GM12874 (cell line): ENCODE results near the gene FBN3.

Experiments
- CTCF ChIP-seq: IDR thresholded peaks from 2 replicates; pipeline ENCODE4 v1.5.1; 2011; ENCODE audit warnings: low read depth, mild to moderate bottlenecking, control low read depth, low read length, moderate library complexity; ENCODE audit not compliant: insufficient read depth

The FBN3 gene

GRCh38 chr19:8030960-8031359 is 118.4 kb downstream of the FBN3 start:
- no peak for TF ChIP-seq CTCF

GRCh38 chr19:8028951-8029491 is 120.4 kb downstream of the FBN3 start:
- TF ChIP-seq CTCF: no peak

GRCh38 chr19:8025316-8025715 is 124.1 kb downstream of the FBN3 start:
- TF ChIP-seq CTCF: no peak

GRCh38 chr19:8023371-8023770 is 126.0 kb downstream of the FBN3 start:
- no peak for TF ChIP-seq CTCF

GRCh38 chr19:8022275-8022674 is 127.1 kb downstream of the FBN3 start:
- TF ChIP-seq CTCF: no peak

GRCh38 chr19:8021374-8021773 is 128.0 kb downstream of the FBN3 start:
- TF ChIP-seq CTCF: no peak

GRCh38 chr19:8020681-8021080 is 128.7 kb downstream of the FBN3 start:
- no peak for TF ChIP-seq CTCF
